ENCODE results near the gene SHISA5. TPM values are rescaled to one million over a fixed set of nuclear protein-coding genes. Genes with fewer than 3 reads are reported as not detected.

Gene SHISA5
- total and polyA plus RNA-seq, 10 of the 15 experiments (the other 5 are each of a cell fraction or from before 2014, with no cell fraction given): 17.1 to 148 (median 67.3) TPM

GRCh38 chr3:48507256-48508061 lies 3.5 kb upstream of the SHISA5 start (continued):
- TF ChIP-seq ZNF687 (IDR thresholded peaks at IDR 0.05) (no peak), PAX8 (IDR thresholded peaks at IDR 0.05) (no peak), ZNF24 (IDR thresholded peaks at IDR 0.05) (no peak), IKZF1 (conservative IDR thresholded peaks at IDR 0.05) (no peak), ZNF622 (IDR thresholded peaks at IDR 0.05) (no peak), BCL11A (IDR thresholded peaks at IDR 0.05; ENCODE audit: low read depth, low read length) (no peak), MYB (IDR thresholded peaks at IDR 0.05; ENCODE audit: borderline replicate concordance, low read depth, low read length) (no peak), CBFB (IDR thresholded peaks at IDR 0.05; ENCODE audit: low read depth) (0 out of 2 replicates have a peak, but pooled peaks have one; percentile 24)
